ELR (cell line): ENCODE data around the gene TMEM270.
"Not testable (repeated sequence)": the region's sequence is repeated elsewhere in the genome, so short reads cannot be mapped to it uniquely, and the experiment has no call there.

Experiments
- DNase-seq: peaks from one replicate; pipeline ENCODE4 v3.0.0-alpha.2; 2015; ENCODE audit warnings: low read depth

TMEM270 gene

DNA sequence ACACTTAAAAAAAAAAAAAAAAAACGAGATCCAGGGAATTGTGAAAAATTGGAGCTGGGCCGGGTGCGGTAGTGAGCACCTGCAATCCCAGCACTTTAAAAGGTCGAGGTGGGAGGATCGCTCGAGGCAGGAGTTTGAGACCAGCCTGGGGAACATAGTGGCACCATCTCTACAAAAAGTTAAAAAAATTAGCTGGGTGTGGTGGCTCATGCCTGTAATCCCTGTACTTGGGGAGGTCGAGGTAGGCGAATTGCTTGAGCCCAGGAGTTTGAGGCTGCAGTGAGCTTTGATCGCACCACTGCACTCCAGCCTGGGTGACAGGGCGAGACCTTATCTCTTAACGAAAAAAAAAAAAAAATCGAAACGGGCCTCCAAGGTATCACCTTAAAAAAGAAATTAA is 28.2 kb upstream of the TMEM270 start:
- no peak for DNase-seq

DNA sequence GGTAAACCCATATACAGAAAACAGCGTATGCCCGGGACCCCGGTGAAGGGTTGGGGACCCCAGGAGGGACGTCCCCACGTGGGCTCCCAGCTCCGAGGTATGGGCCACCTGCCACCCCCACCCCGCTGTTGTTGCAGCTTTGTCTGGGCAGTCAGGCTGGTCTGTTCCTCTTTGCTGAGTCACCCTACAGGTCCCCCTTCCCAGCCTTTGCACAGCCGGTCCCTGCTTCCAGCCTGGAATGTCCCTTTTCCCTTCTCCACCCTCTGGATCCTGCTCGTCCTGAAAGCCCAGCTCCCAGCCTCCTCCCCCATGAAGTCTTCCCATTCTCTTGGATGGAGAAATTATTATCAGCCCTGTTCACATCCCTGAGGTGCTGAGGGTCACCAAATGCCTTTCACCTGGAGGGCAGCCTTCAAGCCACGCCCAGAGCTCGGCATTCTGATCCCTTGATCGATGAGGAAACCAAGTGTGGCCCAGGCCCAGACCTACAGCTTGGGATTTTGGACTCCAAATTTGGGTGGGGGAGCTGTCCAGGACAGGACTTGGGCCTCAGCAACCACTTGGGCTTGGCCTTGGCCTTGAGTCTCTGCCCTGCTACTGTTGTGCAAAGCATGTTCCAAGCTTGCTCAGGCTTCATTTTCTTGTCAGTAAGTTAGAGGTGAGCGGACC is 27.6 kb upstream of the TMEM270 start:
- no peak for DNase-seq

DNA sequence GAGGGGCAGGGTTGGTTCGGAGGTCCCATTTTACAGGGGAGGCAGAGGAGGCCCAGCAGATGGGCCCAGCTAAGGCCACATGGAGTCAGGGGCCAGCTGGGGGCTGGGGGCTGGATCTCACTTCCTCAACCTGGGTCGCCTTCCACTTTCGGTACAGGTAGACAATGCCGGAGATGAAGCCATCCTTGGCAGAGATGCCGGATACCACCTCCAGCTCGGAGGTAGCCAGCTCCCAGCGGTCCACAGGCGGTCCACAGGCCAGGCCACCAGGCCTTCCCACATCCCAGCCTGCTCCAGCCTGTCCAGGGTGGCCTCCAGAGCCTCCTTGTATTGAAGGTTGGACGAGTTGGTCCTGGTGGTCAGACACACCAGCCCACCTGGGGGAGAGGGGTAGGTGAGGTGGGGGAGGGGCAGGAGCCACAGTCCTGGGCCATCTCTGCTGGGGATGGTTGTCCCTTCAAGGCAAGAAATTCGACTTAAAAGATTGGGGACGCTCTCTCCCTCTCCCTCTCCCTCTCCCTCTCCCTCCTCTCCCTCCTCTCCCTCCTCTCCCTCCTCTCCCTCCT is 26.2 kb upstream of the TMEM270 start:
- no peak for DNase-seq

- DNase-seq, result not testable (repeated sequence)
Observed at GRCh38 chr7:73837167-73837566, 23.8 kb upstream of the TMEM270 start.

DNA sequence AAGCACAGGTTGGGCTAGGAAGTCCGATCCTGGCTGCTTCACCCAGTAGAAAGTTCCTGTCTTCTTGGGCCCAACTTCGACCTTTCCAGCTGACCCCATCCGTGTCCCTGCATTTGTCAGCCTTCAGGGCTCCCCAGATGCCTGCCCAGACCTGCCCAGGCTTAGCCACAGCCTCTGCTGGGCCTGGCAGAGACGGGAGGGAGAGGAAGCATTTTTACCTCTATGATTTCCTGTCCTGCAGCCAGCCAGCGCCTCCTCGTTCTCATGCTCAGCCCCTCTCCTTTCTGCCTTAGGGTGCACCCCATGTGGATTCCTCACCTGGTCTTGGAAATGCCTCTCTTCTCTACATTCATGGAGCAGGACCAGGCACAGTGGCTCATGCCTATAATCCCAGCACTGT is 22.3 kb upstream of the TMEM270 start:
- no peak for DNase-seq

DNA sequence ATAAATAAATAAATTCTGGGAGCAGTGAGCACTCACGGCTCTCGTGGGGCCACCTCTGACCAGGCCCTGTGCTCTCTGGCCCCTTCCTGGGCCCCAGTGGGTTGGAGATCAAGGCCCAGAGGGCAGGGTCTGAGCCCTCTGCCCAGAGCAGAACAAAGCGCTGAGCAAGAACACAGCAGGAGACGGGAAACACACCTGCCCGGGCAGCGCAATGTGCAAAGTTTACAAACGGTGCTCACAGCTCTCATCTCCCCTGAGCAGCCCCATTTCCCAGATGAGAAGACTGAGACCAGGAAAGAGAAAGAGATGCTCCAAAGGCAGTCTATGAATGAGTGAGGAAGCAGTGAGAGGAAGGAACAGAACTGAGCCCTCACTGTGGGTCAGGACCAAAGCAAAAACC is 21.7 kb upstream of the TMEM270 start:
- DNase-seq, result no peak

DNA sequence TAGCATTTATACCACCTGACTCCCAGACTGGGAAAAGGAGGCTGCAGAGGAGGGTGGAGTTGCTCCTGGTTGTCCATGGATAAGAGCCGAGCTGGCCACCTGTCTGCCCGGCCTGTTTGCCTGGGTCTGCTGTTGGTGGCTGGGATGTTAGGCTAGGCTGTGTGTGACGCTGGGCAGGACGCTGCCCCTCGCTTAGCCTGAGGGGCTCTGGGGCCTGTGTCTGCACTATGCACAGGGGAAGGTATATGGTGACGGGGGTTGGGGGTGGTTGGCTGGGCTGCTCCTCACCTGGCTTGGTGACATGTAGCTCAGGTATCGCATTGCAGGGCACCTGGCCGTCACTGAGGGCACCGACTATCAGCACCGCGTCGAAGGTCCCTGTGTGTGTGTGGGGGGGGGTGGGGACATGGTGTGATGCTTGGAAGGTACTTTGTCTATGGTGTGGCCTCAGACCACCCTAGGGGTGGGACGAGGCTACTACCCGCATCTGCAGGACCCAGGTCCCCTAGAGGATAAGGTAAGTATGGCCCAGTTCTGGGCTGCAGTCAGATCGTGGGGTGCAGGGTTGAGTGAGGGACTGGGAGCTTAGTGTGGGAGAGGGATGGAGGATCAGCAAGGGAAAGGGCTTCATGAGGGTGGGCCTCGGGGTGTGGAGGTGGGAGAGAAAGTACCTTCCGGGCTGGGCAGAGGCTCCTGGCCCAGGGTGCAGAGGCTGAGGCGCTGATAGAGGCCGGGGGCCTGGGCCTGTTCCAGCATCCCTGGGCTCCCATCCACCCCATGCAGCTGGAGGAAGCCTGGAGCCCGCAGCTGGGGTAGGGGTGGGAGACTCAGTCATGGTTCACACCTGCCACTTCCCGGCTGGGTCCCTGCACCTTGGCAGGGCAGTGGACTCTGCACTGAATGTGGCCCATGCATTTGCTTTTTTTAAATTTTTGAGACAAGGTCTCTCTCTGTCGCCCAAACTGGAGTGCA is 20.9 kb upstream of the TMEM270 start:
- DNase-seq, result peak; percentile 33

GRCh38 chr7:73840715-73841379 is 20.1 kb upstream of the TMEM270 start:
- no peak for DNase-seq

DNA sequence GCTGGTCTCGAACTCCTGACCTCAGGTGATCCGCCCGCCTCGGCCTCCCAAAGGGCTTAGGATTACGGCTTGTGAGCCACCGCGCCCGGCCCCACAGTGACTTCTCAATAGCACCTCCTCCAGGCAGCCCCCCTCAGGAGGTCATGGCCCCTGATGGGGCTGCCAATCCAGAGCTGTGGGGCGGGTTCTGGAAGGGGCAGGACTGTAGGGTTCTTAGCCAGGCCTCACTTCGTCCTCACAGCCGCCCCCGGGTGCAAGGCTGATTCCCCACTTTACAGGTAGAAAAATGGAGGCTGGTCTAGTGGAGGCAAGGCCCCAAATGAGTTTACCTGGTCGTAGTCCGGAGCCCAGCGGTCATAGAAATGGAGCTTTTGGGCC is 19.3 kb upstream of the TMEM270 start:
- no peak for DNase-seq

GRCh38 chr7:73842067-73842976 is 18.6 kb upstream of the TMEM270 start, which contains the start of gene METTL27:
TSS of gene METTL27 (minus strand) at chr7:73842516. CDS start at chr7:73842140, 376 bp downstream.
- peak; percentile 95 for DNase-seq

DNA sequence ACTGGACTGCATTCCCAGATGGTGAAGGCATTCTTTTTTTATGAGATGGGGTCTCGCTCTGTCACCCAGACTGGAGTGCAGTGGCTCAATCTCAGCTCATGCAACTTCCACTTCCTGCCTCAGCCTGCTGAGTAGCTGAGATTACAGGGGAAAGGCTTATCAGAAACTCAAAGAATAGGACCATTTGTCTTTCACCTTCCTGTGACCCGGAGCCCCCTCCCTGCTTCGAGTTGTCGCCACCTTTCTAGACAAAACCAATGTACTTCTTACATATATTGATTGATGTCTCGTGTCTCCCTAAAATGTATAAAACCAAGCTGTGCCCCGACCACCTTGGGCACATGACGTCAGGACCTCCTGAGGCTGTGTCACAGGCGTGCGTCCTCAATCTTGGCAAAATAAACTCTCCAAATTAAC is 16.8 kb upstream of the TMEM270 start:
- no peak for DNase-seq

- peak; percentile 84 for DNase-seq
Observed at GRCh38 chr7:73844848-73845460, 16.0 kb upstream of the TMEM270 start.

DNA sequence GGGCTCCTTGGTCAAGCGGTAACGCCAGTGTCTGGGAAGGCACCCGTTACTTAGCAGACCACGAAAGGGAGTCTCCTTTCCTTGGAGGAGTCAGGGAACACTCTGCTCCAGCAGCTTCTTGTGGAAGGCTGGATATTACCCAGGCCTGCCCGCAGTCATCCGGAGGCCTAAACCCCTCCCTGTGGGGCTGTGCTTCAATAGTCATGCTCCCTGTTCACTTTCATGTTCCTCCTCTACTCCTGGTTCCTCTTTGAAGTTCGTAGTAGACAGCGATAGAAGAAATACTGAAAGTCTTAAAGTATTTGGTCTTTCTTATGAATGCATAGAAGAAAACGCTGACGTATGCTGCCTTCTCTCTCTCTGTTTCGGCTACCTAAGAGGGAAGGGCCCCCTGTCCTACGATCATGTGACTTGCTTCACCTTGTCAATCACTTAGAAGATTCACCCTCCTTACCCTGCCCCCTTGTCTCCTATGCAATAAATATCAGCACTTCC is 15.2 kb upstream of the TMEM270 start:
- DNase-seq, result not testable (repeated sequence)

DNA sequence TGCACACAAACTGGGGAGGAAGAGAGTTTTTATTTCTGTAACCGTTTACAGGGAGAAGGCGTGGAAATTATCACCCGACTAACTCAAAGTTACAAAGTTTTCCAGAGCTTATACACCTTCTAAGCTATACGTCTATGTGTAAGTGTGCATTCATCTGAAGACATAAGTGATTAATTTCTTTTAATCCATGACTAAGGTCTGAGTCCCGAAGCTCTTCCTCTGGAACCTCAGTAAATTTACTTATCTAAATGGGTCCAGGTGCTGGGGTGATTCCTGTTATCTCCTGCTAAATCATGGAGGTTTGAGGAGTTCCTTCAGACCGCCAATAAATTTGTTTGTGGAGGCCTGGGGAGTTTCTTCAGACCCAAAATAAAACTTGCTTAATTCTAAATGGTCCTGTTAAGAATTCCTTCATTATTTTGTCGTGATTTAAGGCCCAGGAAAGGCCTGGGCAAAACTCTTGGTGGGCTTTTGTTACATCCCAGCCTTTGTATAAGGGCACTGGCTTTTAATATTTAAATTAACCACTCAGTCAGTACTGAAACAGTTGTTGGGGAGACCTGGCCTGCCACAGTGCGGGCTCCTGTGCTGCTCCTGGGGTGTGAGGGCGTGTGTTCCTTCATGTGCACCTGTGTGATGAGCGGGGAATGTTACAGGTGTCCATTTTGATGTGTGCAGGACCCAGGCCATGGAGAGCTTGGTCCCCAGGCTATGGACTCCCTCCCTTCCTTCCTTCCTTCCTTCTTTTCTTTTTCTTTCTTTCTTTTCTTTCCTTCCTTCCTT is 12.8 kb upstream of the TMEM270 start:
- peak; percentile 51 for DNase-seq

GRCh38 chr7:73850781-73851207 is 10.2 kb upstream of the TMEM270 start:
- DNase-seq, result peak; percentile 97

GRCh38 chr7:73851410-73852338 is 9.3 kb upstream of the TMEM270 start:
- DNase-seq, result peak; percentile 99

DNA sequence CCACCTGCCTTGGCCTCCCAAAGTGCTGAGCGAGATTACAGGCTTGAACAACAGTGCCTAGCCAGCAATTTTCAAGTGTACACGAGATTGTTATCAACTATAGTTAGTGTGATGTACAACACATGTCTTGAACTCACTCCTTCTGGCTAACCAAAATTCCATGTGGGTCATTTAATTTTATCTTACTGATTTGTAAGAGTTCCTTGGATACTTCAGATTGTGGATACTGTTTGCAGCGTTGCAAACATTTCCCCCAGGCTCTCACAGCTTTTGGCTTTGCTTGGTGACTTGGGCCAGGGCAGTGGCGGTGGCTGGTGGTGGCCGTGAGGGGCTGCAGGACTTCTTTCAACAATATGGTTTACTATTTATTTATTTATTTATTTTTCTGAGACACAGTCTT is 8.5 kb upstream of the TMEM270 start:
- no peak for DNase-seq

DNA sequence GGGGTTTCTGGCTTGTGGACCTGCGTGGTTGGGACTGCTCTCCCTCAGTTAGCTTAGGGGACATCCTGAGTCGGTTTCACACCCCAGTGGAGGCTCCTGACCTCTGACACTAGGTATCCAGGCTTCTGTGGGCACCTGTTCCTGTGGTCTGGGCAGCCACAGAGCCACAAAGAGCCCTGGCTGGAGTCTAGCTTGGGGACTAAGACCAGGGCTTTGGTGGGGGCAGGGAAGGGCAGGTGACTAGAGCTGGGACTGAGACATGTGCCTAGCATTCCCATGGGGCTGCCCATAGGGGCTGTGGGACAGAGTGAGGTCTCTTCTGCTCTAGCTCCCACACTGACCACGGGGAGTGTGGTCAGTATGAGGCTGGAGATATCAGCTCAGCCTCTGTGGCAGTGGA is 4.0 kb upstream of the TMEM270 start:
- DNase-seq, result no peak

- no peak for DNase-seq
Observed at GRCh38 chr7:73858807-73859206, 2.2 kb upstream of the TMEM270 start.
